22Rv1 (cell line): ENCODE measurements around the gene TTC21B.

ENCODE experiments used
- CTCF ChIP-seq: fragments of 450-650 bp; IDR thresholded peaks from 2 replicates; pipeline ENCODE4 v1.5.1; 2017; ENCODE audit warnings: mild to moderate bottlenecking
- ZFX ChIP-seq: fragments of 450-650 bp; IDR thresholded peaks from 2 replicates; pipeline ENCODE4 v1.6.1; 2017; ENCODE audit warnings: antibody characterized with exemption, borderline replicate concordance

- no peak for TF ChIP-seq CTCF
- TF ChIP-seq ZFX, result no peak
These were observed 63.8 kb downstream of the TTC21B start for GRCh38 chr2:165889798-165890197.
